Stimulated activated CD8-positive, alpha-beta memory T cell treated with anti-CD3 and anti-CD28 coated beads, Interleukin-7, amount 100 ng/mL, for 24 hours (primary cell): ENCODE results near the gene ITPR2.
"Not testable (repeated sequence)": the region's sequence is repeated elsewhere in the genome, so short reads cannot be mapped to it uniquely, and the experiment has no call there.

Experiments
- DNase-seq: peaks from one replicate; pipeline ENCODE4 v3.0.0-alpha.2; 2020; ENCODE audit warnings: low read depth

Gene ITPR2

GRCh38 chr12:26701604-26702215, 131.3 kb downstream of the ITPR2 start:
- no peak for DNase-seq

DNA sequence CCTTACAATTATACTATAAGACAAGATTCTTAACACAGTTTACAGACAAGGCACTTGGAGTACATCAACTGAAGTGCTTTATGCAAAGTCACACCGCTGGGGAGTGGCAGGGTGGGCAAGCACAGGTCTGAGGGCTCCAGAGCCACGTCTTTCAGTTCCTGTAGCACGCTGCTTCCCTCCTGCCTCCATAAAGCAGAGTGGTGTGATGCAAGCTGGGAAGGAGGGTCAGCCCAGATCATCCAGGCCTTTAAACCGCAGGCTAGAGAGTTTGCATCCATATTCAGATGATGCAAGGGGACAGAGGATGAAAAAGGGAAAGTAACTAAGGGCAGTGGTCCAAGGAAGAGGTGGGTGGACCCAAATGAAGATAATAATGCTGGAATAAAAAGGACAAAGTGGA, 132.6 kb downstream of the ITPR2 start:
- no peak for DNase-seq

- DNase-seq = no peak
Observed at GRCh38 chr12:26699237-26699636, 133.8 kb downstream of the ITPR2 start.

- no peak for DNase-seq
Observed at GRCh38 chr12:26698186-26698585, 134.8 kb downstream of the ITPR2 start.

DNA sequence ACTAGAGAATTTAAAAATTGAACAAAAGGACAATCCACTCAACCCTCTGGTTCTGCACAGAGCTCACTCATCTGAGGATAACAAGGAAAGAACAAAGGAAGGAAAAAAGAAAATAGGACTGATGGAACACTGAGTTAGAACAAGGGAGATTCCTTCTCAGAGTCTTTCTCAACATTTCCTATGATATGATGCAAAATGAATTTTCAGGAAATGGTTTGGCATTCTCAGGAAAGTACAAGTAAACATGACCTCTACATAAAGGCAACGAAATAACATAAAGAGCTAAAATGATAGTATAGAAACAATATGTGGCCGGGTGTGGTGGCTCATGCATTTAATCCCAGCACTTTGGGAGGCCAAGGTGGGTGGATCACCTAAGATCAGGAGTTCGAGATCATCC, 135.8 kb downstream of the ITPR2 start:
- DNase-seq = no peak

DNA sequence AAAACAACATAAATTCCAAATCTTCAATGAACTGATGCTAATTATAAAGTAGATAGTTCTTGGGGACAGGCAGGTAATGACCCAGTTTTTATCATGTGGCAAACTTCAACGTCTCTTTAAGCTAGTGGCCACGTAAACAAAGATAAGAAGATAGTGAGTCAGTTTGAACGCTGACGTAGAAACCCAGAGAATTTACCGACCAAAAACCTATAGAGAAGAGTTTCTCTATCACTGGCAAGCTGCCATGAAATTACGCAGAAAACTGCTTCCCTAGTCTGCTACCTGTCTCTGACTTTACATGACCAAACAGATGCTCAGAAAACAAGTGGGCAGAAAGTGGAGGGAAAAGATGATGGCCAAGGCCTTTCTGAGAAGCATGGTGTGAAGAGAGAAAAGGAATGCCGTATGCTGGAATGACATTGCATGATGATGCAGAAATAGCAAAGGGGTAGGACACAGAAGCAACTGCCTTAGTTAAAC, 136.3 kb downstream of the ITPR2 start:
- no peak for DNase-seq

DNA sequence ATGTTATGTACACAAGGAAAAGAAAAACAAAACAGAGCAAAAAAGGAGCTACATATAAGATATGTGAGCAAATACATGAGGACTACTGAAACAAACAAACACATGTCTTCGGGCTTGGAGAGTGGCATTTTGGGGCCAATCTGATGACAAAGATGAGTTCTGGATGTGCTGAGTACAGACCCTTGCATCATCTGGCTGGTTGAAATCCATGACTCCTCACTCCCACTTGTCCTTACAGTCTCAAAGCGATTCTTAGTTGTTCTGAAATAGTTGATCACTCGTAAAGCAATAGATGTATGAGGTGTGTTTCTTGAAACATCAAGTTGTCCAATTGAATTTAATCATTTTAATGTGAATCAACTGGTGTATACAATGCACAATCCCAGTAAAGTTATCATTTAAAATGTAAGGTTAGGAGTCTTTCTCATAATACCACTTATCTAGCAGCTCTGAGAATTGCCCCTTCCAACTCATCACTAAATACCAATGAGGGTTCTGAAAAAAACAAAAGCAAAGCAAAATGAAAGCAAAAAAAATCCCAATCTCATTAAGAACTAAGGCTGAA, 136.9 kb downstream of the ITPR2 start:
- DNase-seq = no peak

GRCh38 chr12:26694402-26694801, 138.6 kb downstream of the ITPR2 start:
- DNase-seq = no peak

GRCh38 chr12:26692407-26692806, 140.6 kb downstream of the ITPR2 start:
- no peak for DNase-seq

GRCh38 chr12:26691234-26691970, 141.6 kb downstream of the ITPR2 start:
- no peak for DNase-seq

DNA sequence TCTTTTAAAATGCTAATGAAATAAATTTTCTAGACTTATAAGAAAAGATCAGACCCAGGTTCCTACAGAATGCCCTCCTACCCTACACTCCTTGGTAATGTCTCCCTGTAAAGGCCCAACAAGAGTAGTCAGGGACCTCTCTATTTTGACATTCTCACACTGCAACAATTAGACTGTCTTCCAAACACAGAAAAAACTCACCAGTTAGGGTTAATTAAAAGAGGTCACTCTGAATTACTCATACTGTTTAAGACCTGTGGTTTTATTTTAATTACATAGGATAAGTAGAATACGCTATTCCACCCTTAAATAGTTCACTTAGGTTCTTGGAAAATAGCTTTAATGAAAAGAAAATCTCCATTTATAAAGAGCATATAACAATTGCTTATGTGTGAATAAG, 142.4 kb downstream of the ITPR2 start:
- no peak for DNase-seq

DNA sequence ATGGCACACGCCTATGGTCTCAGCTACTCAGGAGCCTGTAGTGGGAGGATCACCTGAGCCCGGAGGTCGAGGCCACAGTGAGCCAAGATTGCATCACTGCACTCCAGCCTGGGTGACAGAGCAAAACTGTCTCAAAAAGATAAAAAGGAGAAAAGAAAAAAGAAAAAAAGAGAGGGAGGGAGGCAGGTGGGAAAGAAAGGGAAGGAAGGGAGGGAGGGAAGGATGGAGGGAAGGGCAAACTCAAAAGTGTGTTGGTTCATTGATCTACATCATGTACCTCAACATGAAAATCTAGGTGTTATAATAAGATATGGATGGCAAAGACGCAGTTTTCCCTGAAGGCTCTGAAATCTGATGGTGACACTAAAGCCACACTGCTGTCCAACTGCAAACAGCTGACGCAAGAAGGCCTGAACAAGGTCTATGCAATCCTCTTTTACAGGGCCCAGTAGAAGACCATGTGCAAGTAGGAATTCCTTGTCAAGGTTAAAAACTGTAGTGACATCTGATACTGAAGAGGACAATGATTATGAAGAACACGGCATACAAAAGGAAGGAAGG, 143.6 kb downstream of the ITPR2 start:
- DNase-seq = no peak

GRCh38 chr12:26688344-26688904, 144.6 kb downstream of the ITPR2 start:
- DNase-seq = no peak

- no peak for DNase-seq
Observed at GRCh38 chr12:26686408-26686807, 146.6 kb downstream of the ITPR2 start.

- no peak for DNase-seq
Observed at GRCh38 chr12:26684101-26684500, 148.9 kb downstream of the ITPR2 start.

- no peak for DNase-seq
Observed at GRCh38 chr12:26683443-26683842, 149.6 kb downstream of the ITPR2 start.

DNA sequence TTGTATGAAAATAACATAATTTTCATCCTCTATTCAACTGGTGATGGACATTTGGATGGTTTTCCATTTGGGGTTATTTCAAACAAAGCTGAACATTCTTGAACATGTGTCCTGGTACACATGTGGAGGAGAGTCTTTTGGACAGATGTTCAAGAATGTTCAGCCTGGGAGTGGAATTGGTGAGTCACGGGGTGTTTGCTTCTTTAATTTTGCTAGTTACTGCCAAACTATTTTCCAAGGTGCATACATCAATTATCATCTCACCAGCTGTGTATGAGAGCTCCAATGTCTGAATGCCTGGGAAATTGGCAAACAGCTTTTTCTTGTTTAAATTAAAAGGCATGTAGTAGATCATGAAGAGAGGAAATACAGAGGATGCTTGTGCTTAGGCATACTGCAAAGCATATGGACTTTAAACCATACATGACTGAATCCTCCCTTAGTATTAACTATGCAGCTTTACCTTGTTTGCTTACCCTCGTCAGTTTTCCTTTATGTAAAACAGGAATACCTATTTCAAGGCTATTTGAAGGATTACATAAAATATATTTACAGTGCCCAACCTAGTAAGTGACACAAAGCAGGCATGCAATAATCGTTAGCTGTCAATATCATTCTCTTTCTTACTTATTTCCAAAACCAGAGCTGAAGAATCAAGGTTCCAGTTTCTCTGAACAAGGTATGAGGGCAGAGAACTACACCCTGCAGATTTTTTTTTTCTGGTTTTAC, 152.1 kb downstream of the ITPR2 start:
- DNase-seq = no peak

- no peak for DNase-seq
Observed at GRCh38 chr12:26678697-26679660, 154.0 kb downstream of the ITPR2 start.

DNA sequence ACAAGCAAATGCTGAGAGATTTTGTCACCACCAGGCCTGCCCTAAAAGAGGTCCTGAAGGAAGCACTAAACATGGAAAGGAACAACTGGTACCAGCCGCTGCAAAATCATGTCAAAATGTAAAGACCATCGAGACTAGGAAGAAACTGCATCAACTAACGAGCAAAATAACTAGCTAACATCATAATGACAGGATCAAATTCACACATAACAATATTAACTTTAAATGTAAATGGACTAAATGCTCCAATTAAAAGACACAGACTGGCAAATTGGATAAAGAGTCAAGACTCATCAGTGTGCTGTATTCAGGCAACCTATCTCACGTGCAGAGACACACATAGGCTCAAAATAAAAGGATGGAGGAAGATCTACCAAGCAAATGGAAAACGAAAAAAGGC, 161.5 kb downstream of the ITPR2 start:
- not testable (repeated sequence) for DNase-seq

- DNase-seq = no peak
Observed at GRCh38 chr12:26668847-26669246, 164.1 kb downstream of the ITPR2 start.

GRCh38 chr12:26668230-26668629, 164.8 kb downstream of the ITPR2 start:
- DNase-seq = no peak
